CD4-positive, alpha-beta T cell treated with Interleukin-15 for 1 hour (primary cell): Measurements from ENCODE around the gene MAP3K5.
"Not testable (repeated sequence)": the region's sequence is repeated elsewhere in the genome, so short reads cannot be mapped to it uniquely, and the experiment has no call there.

Experiments
- DNase-seq: peaks from one replicate; pipeline ENCODE4 v3.0.0-alpha.2; 2020

Gene MAP3K5

DNA sequence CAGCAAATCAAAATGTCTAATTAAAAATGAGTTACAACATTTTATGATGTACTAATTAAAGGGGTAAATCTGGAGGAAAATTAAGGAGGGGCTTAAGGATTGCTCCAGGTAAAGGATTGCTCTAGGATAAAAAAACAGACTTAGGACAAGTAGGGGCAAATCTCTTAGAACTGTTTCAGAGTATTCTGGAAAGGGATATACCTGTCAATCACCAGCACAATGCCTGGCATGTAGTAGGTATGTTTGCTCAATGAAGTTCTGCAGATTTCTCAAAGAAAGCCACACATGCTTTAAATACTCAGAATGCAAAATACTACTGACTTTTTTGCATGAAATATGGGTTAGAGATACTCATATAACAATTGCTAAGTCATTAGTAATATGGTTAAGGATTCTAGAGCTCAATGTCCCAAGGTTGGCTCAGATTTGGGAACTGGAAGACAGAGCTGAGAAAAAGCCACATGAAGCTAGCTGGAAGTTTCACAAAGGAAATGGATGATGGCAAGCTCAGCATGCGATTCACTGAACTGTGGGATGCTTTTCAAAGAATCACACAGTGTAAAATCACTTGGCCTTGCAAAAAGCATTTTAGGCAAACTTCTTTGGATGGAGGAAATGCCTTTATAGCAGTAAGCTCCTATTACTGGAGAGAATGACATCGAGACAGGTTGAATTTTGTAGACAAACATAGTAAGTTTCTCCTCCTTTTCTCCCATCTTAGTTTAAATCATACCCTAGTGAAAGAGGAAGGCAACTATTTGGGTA, 72.8 kb downstream of the MAP3K5 start:
- DNase-seq, result no peak

DNA sequence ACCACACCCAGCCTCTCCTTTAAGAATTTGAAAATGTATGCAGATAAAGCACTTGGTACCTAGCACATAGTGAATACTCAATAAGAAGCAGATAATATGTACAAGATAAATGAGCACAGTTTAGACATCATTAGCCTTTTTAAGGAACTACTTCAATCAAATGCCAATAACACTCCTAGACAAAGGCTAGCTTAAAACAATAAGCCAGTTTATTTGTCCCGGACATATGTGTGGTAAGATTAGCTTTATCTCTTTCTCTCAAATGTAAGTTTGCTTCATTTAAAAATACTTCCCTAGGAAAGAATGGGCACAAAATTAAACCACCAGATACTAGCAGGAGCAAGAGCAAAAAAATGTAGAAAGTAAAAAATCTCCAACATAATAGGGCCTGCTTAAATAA, 73.8 kb downstream of the MAP3K5 start:
- DNase-seq, result no peak

DNA sequence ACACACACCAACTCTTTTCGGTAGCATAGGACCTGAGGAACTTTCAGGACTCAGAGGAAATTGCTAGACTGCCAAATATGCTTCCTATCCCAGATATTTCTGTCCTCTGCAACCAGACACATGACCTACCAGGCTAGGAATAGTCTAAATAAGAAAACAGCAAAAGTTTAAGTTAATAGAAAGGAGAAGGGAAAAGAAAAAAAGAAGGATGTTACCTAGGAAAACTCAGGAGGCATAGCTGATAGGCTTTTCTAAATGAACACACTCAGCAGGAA, 74.6 kb downstream of the MAP3K5 start:
- no peak for DNase-seq

DNA sequence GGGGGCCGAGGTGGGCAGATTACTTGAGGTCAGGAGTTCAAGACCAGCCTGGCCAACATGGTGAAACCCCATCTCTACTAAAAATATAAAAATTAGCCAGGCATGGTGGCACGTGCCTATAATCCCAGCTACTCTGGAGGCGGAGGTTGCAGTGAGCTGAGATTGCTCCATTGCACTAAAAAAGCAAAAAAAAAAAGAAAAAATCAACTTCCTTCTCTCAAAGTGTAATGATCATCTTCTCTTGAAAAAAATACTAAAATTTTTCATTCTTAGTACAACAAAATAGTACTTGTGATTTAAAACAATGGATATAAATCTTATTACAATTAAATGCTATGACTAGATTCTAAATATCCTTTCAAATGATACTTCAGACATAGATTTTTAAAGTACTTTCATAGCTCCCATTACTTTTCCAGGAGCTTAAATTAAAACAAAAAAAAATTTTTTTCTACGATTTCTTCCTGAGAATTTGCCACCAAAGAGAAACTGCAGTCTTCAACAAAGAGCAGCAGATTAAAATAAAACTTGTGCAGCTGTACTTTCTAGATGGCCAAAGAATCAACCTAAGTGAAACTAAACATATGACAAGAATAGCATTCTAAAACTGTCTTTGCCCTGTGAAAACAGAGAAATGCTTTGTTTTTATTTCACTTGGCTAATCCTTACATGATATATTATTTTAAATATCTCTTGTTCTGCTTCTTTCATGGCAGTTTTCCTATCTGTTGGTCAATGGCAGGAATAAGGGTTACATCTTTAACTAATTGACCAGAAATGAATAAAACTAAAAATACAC, 75.2 kb downstream of the MAP3K5 start:
- DNase-seq, result no peak

DNA sequence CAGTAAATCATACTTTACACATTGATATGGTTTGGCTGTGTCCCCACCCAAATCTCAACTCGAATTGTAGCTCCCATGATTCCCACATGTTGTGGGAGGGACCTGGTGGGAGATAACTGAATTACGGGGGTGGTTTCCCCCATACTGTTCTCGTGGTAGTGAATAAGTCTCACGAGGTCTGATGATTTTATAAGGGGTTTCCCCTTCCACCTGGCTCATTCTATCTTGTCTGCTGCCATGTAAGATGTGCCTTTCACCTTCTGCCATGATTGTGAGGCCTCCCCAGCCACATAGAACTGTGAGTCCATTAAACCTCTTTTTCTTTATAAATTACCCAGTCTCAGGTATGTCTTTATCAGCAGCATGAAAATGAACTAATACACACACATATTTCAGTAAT, 79.6 kb downstream of the MAP3K5 start:
- DNase-seq, result not testable (repeated sequence)

DNA sequence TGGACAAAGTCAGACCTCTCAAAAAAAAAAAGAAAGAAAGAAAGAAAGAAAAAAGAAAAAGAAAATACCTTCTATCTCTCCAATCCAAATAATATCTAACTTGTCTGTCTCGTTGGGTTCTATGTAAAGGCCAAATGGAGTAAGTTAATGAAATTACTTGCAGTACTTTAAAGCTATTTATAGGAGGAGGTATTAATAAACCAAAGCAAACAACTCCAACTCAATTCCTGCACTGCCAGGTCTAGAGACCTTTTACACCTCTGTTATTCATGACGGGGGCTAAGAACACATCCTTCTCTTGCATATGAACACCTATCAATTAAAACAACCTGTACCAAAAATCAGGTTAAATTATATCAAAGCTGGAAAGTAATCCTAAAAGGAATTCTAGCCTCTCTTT, 80.6 kb downstream of the MAP3K5 start:
- no peak for DNase-seq

DNA sequence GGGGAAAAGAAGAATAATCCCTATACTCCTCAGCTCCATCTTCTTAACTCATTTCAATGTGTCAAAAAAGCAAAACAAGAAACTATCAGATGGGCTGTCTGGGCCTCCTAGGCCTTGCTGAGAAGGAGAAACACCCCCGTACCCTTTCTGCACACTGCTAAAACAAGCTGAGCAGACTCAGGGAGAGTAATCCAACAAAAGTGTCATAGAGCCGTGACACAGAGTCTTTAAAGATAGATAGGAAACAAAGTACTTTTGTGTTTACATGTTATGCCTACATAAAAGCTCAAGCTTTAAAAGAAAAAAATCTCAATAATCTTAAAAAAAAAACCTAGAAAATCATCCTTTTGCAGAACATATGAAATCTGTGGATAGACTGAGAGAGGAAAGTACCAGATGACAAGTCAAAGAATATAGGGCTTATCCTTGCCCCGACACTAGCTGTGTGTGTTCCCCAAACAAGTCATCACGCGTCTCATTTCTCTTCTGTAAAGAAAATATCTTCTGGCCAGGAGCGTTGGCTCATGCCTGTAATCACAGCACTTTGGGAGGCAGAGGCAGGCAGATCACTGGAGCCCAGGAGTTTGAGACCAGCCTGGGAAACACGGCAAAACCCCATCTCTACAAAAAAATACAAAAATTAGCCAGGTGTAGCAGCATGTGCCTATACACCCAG, 81.3 kb downstream of the MAP3K5 start:
- no peak for DNase-seq

DNA sequence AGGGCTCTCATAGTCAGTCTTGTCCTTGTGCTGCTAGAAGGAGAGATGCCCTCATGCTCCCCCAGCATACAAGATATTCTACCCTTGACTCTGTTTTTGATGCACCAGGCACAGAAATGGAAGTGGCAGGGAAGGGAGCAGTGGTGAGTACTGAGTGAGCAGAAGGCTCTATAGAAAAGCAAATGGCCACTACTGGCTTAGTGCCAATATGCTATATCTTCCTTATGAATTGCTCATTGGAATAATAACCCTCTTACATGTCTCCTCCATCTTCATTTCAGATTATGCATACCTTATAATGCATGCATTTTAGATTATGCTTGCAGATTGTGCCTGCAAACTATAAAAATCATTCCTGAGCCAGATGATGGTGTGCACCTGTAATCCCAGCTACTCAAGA, 82.8 kb downstream of the MAP3K5 start:
- DNase-seq, result no peak

DNA sequence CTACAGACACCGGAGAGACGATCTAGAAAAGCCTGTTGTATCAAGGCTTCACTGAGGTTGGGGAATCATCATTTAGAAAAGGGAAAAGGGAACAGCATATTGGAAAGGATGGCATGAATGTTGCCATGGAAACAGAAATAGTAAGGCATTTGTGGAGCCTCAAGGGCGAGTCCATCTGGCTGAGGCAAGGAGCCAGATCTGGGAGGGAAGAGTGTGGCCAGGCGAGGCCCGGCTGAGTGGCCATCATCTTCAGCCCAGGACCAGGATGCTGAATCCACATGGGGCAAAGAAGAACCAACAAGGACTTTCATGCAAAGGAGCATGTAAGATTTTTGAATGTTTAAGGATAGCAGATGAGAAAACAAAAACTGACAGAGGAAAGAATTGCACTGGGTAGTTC, 85.8 kb downstream of the MAP3K5 start:
- no peak for DNase-seq

DNA sequence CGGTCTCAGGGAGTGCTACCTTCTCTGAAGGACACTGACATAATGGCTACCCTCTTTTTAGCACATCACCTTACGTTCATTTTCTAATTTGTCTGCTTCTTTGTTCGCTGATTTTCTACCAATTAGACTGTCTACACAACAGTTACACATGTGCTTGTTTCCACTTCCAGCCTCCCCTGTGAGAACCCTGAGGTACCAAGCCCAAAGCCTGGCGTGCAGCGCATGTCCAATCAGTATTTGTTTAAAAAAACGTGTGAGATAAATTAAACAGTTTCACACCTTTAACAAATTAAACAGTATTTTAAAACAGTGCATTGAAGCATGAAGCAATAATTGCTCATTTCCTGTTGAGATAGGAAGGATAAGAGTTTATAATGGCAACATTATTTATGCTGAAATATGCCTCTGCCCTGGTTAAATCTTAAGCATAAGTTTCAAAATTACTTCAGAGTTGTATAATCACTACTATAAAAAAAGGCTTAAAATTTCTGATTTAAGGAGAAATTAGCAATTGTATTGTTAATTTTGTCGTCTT, 88.9 kb downstream of the MAP3K5 start:
- DNase-seq, result no peak

DNA sequence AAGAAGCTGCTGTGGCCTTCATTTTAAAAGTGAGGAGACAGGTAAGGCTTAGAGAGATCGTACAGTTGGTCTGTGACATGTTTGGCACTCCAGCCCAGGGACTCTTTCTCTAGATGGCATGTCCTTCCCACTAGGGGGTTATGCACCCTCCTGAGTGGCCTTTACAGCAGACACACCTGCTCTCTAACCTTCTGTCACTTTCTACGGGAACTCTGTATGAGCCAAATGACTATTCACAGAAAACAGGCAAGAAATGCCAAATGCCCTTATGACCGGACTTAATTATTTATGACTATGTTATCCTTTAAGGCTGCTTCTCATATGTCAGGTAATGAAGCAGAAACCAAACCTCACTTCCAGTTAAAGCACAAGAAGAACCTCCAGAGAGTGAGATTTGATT, 91.2 kb downstream of the MAP3K5 start:
- DNase-seq, result no peak

DNA sequence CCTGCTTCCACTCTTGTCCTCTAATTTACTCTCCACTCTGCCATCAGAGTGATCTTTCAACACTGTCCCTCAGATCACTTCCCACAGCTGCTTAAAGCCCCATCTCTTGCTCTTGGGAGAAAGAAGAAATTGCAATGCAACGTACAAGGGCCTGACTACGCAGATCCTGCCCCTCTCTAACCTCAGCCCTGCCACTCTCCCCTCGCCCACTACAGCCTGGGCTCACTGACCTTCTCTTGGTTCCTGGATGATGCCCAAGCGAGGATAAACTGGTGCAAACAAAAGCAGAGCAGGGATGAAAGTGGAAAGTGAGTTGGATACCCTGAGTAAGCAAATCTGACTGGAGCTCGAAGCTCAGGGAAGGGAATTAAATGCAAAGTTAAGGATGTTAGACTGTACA, 92.9 kb downstream of the MAP3K5 start:
- DNase-seq, result no peak

DNA sequence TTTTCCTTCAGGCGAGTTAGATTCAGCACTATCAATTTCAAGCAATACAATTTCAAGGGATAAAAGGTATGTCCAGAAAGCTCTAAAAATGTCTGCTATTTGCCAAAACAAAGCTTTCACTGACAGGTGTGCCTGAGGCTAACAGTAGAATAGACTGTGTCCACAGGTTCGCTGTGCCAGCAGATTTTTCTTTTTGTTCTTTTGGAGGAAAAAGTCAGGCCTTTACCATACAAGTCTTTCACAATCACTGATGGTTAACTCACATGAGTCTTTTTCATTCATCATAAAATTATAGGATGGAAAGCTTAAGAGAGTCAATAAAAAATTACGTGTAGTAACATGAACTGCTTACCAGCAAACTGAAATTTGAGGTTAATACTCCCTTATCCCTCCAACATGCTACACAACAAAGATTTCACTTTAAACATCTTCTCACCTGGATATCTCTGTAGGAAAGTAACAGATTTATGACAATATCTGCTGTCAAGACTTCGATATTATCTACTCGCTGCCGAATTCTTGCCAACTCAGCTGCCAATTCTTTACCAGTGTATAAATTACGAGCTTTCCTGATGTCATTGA, 95.4 kb downstream of the MAP3K5 start:
- DNase-seq, result no peak

DNA sequence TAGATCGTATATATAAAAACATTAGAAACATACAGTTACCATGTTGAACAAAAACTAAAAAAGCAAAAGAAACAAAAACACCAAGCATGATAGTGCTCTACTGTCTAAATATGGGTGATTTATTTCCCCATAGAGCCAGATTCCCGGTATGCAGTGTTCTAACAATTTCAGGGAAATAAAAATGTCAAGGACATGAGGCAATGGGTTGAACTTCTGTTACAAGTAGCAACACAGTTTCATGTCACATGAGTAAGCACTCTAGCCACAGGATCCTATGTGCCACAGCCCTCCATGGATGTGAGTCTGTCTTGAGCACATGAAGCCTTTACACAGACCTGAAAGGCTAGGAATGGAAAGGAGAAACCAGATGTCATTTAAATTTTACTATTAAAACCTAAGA, 96.0 kb downstream of the MAP3K5 start:
- no peak for DNase-seq

DNA sequence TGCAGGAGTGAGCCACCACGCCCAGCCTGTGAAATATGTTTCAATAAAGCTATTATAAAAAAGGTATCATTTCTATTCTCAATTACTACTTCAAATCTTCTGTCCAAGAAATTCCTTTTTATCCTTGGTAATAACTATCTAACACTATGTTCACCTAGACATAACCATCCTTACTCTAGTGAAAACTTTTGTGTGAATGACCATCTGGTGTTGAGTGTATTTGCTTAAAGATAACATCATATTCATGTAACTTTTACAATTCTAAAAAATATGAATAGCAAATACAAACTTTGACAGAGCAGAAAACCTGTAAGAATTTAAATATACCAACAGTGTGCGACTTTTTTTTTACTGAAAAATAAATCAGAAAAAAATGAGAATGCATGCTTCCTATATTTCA, 96.9 kb downstream of the MAP3K5 start:
- no peak for DNase-seq

DNA sequence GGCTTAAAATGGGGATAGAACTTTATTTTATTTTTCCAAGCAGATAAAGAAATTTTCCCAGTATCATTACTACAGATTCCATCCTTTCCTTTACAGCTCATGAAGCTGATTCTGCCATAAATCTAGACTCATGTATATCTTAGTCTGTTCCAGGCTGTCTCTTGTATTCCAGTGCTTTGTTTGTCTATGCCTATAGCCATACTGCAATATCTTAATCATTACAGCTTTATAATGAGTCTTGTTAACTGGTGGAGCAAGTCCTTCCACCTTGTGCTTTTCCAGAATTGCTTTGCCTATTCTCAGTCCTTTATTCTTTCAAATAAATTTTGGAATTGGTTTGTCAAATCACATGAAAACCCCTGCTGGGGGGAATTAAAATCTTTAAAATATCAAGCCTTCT, 99.2 kb downstream of the MAP3K5 start:
- DNase-seq, result no peak

DNA sequence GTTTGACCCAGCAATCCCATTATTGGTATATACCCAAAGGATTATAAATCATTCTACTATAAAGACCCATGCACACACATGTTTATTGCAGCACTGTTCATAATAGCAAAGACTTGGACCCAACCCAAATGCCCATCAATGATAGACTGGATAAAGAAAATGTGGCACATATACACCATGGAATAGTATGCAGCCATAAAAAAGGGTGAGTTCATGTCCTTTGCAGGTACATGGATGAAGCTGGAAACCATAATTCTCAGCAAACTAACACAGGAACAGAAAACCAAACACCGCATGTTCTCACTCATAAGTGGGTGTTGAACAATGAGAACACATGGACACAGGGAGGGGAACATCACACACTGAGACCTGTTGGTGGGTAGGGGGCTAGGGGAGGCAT, 104.4 kb downstream of the MAP3K5 start:
- DNase-seq, result not testable (repeated sequence)

DNA sequence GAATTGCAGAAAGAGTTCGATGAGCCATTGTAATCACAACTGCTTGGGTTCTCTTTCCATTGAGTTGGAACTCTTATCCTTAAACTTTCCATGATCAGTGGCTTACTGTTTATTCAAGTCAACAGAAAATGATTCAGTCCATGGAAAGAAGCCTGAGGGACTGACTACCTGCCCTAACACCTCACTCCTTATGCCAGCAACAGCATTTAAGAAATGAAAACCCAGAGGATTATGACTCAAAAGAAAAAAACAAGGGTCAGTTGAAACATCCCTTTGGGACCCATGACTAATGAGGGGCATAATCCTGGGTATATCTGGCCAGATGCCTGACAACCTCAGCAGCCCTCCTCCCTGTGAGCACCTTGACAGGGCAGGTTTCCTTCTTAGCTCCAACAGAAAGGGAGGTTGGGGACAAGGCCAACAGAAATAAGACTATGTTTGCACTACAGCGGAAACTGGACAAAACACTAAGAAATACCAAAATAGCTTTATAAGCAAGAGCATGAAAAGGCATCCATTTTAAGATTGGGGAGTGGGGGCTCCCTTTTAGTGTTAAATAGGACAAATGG, 106.7 kb downstream of the MAP3K5 start:
- DNase-seq, result no peak

DNA sequence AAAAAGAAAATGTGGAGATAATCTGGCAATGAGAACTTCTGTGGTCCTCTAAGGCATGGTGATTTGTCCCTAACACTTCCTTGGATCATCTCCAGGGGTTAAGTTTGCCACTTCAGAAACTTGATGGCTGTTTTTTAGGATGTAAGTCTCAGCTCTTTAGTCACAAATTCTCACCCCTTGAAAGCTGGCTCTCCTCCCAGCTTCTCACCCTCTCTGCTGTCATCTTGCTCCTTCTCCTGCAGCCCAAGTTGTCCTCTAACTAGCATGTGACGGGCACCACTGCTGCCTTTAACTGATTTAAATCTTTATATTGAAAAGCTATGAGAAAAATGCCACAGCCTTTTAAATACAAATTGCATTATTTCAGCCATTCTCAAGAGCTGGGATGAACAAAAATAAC, 107.8 kb downstream of the MAP3K5 start:
- no peak for DNase-seq

DNA sequence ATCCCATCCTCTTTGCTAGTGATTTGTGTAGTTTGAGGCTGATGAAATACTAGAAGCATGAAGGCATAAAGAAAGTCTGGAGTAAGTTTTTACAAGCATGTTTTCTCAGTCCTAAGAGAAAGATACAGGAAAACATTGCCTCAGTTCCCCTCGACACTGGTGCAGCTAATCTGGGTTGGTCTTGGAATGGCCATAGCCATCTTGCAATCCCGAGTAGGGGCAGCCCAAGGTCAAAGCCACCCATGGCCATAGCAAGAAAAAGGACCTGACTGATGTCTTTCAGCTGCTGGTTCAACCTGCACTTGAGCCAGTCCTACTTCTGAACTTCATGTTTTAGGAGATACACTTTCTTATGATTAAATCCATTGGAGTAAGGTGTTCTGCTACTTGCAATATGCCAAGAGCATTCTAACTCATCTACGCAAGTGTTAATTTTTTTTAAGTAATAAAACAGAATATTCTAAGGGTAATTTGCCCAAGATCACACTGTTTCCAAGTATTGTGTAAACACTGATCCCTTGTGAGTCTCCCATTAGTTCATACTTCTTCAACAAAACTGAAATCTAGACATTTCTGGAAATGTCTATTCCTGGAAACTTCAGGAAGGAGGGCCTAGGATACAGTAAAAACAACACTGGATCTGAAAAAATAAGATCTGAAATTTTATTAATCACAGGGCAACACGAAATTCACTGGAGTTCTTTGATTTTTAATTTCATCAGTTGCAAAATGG, 108.9 kb downstream of the MAP3K5 start:
- DNase-seq, result no peak

DNA sequence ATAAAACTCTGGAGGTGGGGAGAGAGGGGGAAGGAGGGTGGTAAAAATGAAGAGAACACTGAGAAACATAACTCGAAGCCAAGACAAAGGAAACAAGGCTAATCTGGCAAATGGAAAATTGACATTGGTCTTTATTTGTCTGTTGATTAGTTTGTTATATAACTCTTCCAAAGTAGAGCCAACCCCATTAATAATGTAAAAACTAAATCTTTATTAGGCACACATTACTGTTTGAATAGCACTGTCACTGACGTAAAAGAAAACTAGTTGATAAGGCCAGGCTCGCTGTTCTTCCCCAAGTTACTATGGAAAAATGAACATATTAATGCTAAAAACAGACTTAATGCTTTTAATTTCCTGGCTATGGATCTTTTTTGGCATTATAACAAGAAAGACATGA, 110.0 kb downstream of the MAP3K5 start:
- DNase-seq, result no peak

DNA sequence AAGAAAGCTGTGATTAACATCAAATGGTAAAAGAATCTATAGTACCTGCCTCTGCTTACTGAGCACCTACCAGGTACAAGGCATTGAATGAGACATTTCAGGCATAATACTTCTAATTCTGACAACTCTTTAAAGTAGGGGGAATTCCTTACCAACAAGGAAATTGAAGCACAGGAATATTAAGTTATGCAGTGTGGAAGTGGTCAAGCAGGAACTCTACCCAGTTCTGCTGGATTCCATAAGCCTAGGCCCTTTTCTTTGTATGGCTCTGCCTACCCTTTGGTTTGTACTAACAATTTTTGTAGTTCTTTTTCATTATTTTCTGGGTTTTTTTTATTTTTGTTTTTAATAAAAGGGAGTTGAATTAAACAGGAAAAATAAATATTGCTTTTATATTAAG, 114.5 kb downstream of the MAP3K5 start:
- no peak for DNase-seq

DNA sequence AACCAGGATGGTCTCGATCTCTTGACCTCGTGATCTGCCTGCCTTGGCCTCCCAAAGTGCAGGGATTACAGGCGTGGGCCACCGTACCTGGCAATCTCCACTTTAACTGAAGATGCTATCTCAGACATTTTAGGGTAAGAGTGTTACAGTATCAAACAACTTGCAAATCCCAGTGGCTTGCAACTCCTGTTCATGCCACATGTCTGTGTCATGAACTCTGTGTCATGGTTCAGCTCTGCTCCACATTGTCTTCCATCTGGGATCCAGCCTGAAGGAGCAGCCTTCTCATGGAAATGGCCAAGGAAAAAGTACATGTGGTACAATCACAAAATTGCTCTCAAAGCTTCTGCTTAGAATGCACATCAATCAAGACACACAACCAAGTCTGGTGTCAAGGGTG, 114.9 kb downstream of the MAP3K5 start:
- no peak for DNase-seq
